Stimulated activated memory B cell treated with anti-CD40 and anti-IgM and Interleukin-4, amounts not matched to agents 10 μg/mL and 1 μg/mL and 100 μg/mL, for 72 hours (primary cell): ENCODE measurements around the gene CADPS2.

Source experiments
- ATAC-seq: fragments of 150-1000 bp; cut with Tn5 transposase; 2 replicates; pipeline ENCODE4 v1.10.0; 2021
- H3K27ac Mint-ChIP-seq: one replicate; pipeline ENCODE4 v1.8.0; 2022; ENCODE audit warnings: mild to moderate bottlenecking, mixed read lengths
- H3K27me3 Mint-ChIP-seq: one replicate; pipeline ENCODE4 v1.8.0; 2022; ENCODE audit warnings: mixed read lengths
- H3K36me3 Mint-ChIP-seq: one replicate; pipeline ENCODE4 v1.8.0; 2022; ENCODE audit warnings: mixed read lengths
- H3K4me1 Mint-ChIP-seq: one replicate; pipeline ENCODE4 v1.8.0; 2022; ENCODE audit warnings: mixed read lengths
- H3K4me3 Mint-ChIP-seq: one replicate; pipeline ENCODE4 v1.8.0; 2022; ENCODE audit warnings: mild to moderate bottlenecking, moderate library complexity, mixed read lengths
- H3K9me3 Mint-ChIP-seq: one replicate; pipeline ENCODE4 v1.8.0; 2022; ENCODE audit warnings: mixed read lengths

The CADPS2 gene

DNA sequence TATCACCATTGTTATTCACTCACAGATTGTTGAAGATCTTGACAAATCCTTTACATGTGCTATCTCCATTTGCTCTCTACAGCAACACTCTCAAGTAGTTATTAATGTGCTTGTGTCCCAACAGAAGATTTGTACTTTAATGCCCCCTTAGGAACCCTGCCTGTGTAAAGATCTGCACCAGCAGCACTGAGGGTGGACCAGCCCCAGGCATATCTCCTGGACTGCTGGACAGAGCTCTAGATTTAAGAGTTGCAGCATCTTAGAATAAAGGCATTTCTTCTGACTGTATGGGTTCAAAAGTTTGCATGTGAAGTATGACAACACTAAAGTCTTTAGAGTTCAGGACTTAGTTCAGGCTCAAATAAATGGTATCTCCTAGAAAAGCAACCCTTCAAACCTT is 282.0 kb downstream of the CADPS2 start:
- no peak overlapping the region for H3K4me3 Mint-ChIP-seq
- H3K36me3 Mint-ChIP-seq: no peaks in the 10 kb centered on the region
- H3K4me1 Mint-ChIP-seq: no peaks in the 10 kb centered on the region
- no peaks in the 10 kb centered on the region for H3K9me3 Mint-ChIP-seq
- ATAC-seq: no peak
- no peak overlapping the region for H3K27ac Mint-ChIP-seq
- H3K27me3 Mint-ChIP-seq: no peaks in the 10 kb centered on the region

GRCh38 chr7:122602800-122603199 is 283.5 kb downstream of the CADPS2 start:
- Mint-ChIP-seq H3K4me3 (no peak overlapping the region), H3K27ac (no peak overlapping the region), H3K9me3 (no peaks in the 10 kb centered on the region), H3K36me3 (no peaks in the 10 kb centered on the region), H3K4me1 (no peaks in the 10 kb centered on the region), H3K27me3 (no peaks in the 10 kb centered on the region)
- ATAC-seq: no peak

- no peaks in the 10 kb centered on the region for H3K27me3 Mint-ChIP-seq
- ATAC-seq: no peak
- H3K9me3 Mint-ChIP-seq: no peaks in the 10 kb centered on the region
- no peaks in the 10 kb centered on the region for H3K4me1 Mint-ChIP-seq
- H3K36me3 Mint-ChIP-seq: no peaks in the 10 kb centered on the region
- no peak overlapping the region for H3K27ac Mint-ChIP-seq
- H3K4me3 Mint-ChIP-seq: no peak overlapping the region
Measured at GRCh38 chr7:122600630-122601029, 285.6 kb downstream of the CADPS2 start.

DNA sequence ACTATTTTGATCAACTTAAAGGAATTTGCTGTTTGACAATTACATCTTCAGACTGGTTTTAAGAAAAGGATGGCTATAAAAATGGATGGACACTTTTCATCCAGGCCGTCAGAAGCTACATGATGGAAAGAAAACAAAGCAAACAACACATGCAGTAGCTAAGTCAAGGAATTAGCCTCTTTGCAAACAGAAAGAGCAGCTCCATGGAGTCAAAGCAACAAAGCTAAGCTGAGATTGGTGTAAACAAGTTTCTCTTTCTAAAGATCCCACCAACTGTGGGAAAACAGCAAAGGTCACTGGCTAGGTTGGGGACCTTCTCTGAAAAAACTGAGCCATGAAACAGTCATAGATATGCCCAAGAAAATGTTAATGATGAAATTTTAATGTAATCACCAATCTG is 286.2 kb downstream of the CADPS2 start:
- Mint-ChIP-seq H3K27me3 (no peaks in the 10 kb centered on the region), H3K4me3 (no peak overlapping the region), H3K4me1 (no peaks in the 10 kb centered on the region), H3K36me3 (no peaks in the 10 kb centered on the region), H3K9me3 (no peaks in the 10 kb centered on the region), H3K27ac (no peak overlapping the region)
- no peak for ATAC-seq

DNA sequence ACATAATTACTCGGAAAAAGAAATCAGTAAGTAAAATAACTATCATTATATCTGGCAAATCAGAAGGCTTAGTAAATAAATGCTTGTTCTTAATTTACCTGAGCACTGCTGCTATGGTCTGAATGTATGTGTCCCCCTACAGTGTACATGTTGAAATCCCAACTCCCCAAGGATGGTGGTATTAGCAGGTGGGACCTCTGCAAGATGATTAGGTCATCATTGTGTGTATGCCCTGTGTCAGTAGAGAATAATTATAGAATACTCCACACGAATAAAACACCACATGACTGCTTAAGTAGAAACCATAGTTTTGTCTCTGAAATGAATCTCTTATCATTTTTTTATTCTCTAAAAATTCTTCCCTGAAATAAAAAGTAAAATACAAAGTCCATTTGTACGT is 289.0 kb downstream of the CADPS2 start:
- no peaks in the 10 kb centered on the region for H3K4me1 Mint-ChIP-seq
- ATAC-seq: no peak
- H3K36me3 Mint-ChIP-seq: no peaks in the 10 kb centered on the region
- no peaks in the 10 kb centered on the region for H3K27me3 Mint-ChIP-seq
- no peaks in the 10 kb centered on the region for H3K9me3 Mint-ChIP-seq
- no peak overlapping the region for H3K4me3 Mint-ChIP-seq
- no peak overlapping the region for H3K27ac Mint-ChIP-seq

DNA sequence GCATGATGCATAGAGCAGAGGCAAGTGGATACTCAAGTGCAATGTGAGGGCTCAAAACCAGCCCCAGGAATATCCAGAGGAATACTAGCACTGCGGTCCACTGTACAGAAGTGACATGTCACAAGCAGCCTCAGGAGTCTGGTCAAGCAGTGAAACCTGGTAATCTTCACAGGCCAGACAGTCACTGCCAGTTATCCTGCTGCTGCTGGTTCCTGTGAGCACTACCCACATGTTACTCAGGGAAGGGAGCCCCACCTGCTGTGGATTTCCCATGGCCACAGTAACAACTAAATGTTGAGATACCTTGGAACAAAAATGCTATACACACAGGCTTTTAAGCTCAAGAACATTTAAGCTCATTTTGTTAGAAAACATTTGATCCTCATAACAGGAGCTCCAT is 290.4 kb downstream of the CADPS2 start:
- Mint-ChIP-seq H3K27ac (no peak overlapping the region), H3K9me3 (no peaks in the 10 kb centered on the region), H3K4me1 (no peaks in the 10 kb centered on the region), H3K27me3 (no peaks in the 10 kb centered on the region), H3K4me3 (no peak overlapping the region), H3K36me3 (no peaks in the 10 kb centered on the region)
- peak; percentile 16 for ATAC-seq

DNA sequence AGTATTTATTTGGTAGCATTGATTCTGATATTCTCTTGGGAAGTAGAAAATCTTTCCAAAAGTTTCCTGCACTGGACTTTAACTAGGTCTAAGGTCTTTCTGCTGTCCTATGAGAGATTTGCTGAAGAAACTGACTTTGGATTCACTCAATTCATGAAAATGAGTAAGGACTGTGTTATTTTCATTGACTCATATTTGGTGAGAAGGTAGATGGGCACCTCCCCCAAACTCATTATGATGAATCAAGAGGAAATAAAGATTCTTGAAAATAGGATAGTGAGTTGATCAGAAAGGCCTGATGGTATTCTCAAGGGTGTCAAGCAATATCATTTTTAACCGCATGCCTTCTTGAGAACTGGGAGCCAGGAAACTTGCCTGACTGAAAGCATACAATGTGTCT is 297.6 kb downstream of the CADPS2 start:
- H3K27me3 Mint-ChIP-seq: no peaks in the 10 kb centered on the region
- no peak for ATAC-seq

DNA sequence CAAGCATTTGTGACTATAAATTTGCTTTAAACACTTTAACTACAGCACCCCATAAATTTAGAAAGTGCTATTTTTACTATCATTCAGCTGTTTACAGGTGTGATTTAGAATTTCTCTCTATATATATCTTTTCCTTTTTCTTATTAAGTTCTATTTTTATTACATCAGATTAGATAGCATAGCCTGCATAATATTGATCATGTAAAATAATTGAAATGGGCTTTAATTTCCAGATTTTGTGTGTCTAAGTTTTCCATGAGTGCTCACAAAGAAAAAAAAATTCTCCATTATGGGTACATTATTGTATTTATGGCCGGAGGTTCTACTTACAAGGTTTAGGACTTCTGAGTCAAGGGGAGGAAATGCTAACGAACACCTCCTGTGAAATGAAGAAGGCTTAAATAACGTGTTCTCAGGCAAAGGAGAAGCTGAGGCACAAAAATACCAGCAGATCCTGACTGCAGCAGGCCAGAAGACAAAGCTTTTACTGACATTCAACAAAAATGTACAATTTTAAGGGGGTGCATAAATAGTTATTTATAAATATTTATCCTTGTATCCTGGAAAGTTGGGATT is 301.5 kb downstream of the CADPS2 start:
- Mint-ChIP-seq H3K4me3 (no peak overlapping the region), H3K4me1 (no peaks in the 10 kb centered on the region), H3K9me3 (no peaks in the 10 kb centered on the region), H3K36me3 (no peaks in the 10 kb centered on the region), H3K27me3 (no peaks in the 10 kb centered on the region), H3K27ac (no peak overlapping the region)
- no peak for ATAC-seq

More for the DNA sequence above, 297.6 kb downstream of the CADPS2 start:
- Mint-ChIP-seq H3K27ac (no peak overlapping the region), H3K36me3 (no peaks in the 10 kb centered on the region), H3K4me1 (no peaks in the 10 kb centered on the region), H3K9me3 (no peaks in the 10 kb centered on the region), H3K4me3 (no peak overlapping the region)

GRCh38 chr7:122578350-122578749 is 307.9 kb downstream of the CADPS2 start:
- no peak for ATAC-seq
- H3K9me3 Mint-ChIP-seq: peaks cover 2% of the 10 kb centered on the region

DNA sequence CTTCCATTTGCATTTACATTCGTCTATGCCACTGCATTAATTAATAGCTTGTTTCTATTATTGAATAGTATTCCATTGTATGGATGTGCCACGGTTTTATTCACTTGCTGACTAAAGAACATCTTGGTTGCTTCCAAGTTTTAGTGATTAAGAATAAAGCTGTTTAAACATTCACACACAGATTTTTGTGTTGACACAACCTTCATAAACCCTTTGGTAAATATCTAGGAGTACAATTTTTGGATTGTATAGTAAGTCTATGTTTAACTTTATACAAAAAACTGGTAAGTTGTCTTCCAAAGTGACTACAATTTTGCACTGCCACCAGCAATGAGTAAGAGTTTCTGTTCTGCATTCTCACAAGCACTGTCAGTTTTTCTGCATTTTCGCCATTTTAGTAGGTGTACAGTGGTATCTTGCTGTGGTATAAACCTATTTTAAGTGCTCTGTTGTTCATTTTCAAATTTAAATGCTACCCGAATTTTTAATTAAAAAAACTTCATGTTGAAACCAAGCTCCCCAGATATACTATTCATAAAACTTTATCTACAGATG is 308.7 kb downstream of the CADPS2 start:
- Mint-ChIP-seq H3K4me1 (no peaks in the 10 kb centered on the region), H3K9me3 (peaks cover 2% of the 10 kb centered on the region), H3K27ac (no peak overlapping the region), H3K36me3 (no peaks in the 10 kb centered on the region), H3K27me3 (no peaks in the 10 kb centered on the region), H3K4me3 (no peak overlapping the region)
- ATAC-seq: no peak

More at GRCh38 chr7:122578350-122578749, 307.9 kb downstream of the CADPS2 start:
- no peaks in the 10 kb centered on the region for H3K36me3 Mint-ChIP-seq
- no peak overlapping the region for H3K4me3 Mint-ChIP-seq
- H3K27ac Mint-ChIP-seq: no peak overlapping the region
- no peaks in the 10 kb centered on the region for H3K4me1 Mint-ChIP-seq
- no peaks in the 10 kb centered on the region for H3K27me3 Mint-ChIP-seq

GRCh38 chr7:122572706-122573105 is 313.6 kb downstream of the CADPS2 start:
- Mint-ChIP-seq H3K27ac (no peak overlapping the region), H3K4me1 (no peaks in the 10 kb centered on the region), H3K9me3 (no peaks in the 10 kb centered on the region), H3K4me3 (no peak overlapping the region), H3K36me3 (no peaks in the 10 kb centered on the region), H3K27me3 (no peaks in the 10 kb centered on the region)
- no peak for ATAC-seq

DNA sequence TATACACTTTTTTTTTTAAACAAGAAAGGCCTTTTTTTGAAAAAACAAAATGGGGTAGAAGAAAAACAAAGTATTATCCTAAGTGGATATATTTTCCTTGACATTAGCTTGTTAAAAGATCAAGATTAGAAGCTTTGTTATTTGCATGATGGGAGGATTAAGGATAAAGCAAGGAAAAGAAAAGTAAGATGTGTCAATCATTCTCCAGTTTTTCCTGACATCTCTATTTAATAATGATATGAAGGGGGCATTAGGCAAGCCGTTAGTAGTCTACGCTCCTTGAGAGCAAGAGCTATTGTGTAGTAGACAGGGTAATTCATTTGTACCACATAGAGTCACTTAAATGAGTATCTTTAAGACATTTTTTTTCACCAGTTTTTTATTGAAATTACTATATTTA is 324.9 kb downstream of the CADPS2 start:
- no peak for ATAC-seq

DNA sequence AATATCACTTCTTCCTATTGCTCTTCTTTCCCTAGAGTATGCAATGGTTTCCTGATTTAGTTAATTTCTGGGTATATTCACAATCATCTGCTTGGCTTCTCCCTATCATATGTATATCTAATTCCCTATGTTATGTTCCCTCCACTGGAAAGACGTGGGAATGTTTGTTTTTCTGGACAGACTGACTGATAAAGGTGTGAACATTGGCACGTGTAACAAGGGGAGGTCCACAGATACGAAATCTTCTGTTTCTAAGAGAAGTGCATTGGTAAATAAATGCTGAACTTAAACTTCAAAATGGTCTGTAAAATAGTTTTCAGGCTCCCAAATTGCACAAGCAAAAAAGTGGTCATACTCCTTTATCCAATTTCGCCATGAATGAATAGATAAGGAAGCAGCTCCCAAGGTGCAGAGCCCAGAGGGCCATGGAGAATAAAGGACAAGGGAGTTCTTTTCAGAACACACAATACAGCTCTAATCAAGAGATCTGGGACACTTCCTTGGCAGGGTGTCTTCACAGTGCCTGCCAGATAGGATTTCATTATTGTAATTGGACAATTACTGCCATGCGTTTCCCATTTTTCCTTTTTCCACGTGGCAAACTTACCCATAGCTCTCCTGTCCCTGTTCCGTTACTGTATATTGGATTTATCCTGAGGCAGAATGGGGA is 329.3 kb downstream of the CADPS2 start:
- ATAC-seq: no peak
- H3K4me3 Mint-ChIP-seq: no peak overlapping the region

More for the DNA sequence above, 324.9 kb downstream of the CADPS2 start:
- no peak overlapping the region for H3K4me3 Mint-ChIP-seq
- no peaks in the 10 kb centered on the region for H3K4me1 Mint-ChIP-seq
- H3K36me3 Mint-ChIP-seq: no peaks in the 10 kb centered on the region
- no peaks in the 10 kb centered on the region for H3K27me3 Mint-ChIP-seq
- H3K9me3 Mint-ChIP-seq: no peaks in the 10 kb centered on the region
- H3K27ac Mint-ChIP-seq: no peak overlapping the region

DNA sequence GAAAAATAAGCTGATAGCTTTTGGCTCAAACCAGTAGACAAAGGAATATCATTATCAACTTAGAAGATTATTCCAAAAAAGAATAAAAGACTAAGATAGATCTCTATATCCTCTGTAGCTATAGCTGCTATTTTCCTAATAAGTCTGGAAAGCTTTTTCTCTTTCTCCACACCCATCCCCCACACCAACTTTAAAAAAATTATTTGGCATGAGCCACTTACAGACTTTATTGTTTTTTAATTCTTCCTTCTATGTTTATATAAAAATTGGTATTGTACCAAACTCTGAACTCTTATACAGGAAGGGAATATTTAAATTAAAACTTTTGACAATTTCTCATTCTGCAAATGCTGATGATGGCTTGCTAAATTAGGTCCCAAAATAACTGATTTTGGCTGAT is 330.0 kb downstream of the CADPS2 start:
- Mint-ChIP-seq H3K4me1 (no peaks in the 10 kb centered on the region), H3K9me3 (no peaks in the 10 kb centered on the region), H3K27ac (no peak overlapping the region), H3K36me3 (no peaks in the 10 kb centered on the region), H3K27me3 (no peaks in the 10 kb centered on the region), H3K4me3 (no peak overlapping the region)
- ATAC-seq: no peak

More for the DNA sequence above, 329.3 kb downstream of the CADPS2 start:
- Mint-ChIP-seq H3K9me3 (no peaks in the 10 kb centered on the region), H3K4me1 (no peaks in the 10 kb centered on the region), H3K27ac (no peak overlapping the region), H3K27me3 (no peaks in the 10 kb centered on the region), H3K36me3 (no peaks in the 10 kb centered on the region)

DNA sequence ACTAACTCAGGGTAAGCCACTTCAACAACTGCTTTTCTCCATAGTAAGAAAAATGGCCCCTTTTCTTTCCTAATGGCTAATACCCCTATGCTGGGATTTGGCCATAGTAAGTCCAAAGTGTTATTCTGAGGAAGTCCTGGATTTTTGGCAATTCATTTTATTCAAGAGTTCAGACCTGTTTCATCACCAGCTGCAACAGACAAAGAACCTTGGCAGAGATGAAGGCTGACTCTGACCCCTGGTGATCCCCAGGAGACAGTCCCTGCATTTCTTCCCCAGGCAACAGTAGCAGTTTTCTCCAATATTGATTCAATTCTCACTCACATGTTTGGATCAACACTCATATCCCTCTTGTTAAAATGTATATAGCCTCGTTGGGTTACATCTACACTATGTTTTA is 332.5 kb downstream of the CADPS2 start:
- Mint-ChIP-seq H3K4me3 (no peak overlapping the region), H3K4me1 (no peaks in the 10 kb centered on the region), H3K9me3 (no peaks in the 10 kb centered on the region), H3K27ac (no peak overlapping the region), H3K36me3 (no peaks in the 10 kb centered on the region), H3K27me3 (no peaks in the 10 kb centered on the region)
- ATAC-seq: no peak

- H3K9me3 Mint-ChIP-seq: no peaks in the 10 kb centered on the region
- H3K4me1 Mint-ChIP-seq: no peaks in the 10 kb centered on the region
- H3K4me3 Mint-ChIP-seq: no peak overlapping the region
- ATAC-seq: no peak
- H3K27me3 Mint-ChIP-seq: no peaks in the 10 kb centered on the region
- H3K36me3 Mint-ChIP-seq: no peaks in the 10 kb centered on the region
- H3K27ac Mint-ChIP-seq: no peak overlapping the region
Measured at GRCh38 chr7:122552769-122553168, 333.5 kb downstream of the CADPS2 start.
